Renal cortex interstitium (tissue), 11 donors: Measurements from ENCODE around the gene TTC39B. TPM values are rescaled to one million over a fixed set of nuclear protein-coding genes. Genes with fewer than 3 reads are reported as not detected.

Experiments used
- DNase-seq, 11 donors: peaks; one replicate each; pipeline ENCODE4 v3.0.0-alpha.2; 2013; ENCODE audit warnings: low read depth in 9 of 11, low spot score in 4 of 11; ENCODE audit errors: extremely low read depth in 1 of 11
- polyA plus RNA-seq, 3 donors: library from polyadenylated mRNA; unstranded; fragments of 120-200 nt; gene quantifications; one replicate each; pipeline ENCODE4 v1.2.1, GENCODE V29; 2013; ENCODE audit not compliant: insufficient read length in 3 of 3

The TTC39B gene
- polyA plus RNA-seq, 3 donors, result 6.6 to 9.0 (median 7.5) TPM

GRCh38 chr9:15115041-15115440 lies 192.0 kb downstream of the TTC39B start:
- DNase-seq, result no peak

Other genes starting within 250 kb of the TTC39B start
- 10 to 100 TPM; 39.1 to 52.1 (median 45.2) TPM for gene SNAPC3, start 115.7 kb upstream of the TTC39B start, polyA plus RNA-seq
- 100 to 1,000 TPM; 183 to 247 (median 197) TPM for gene PSIP1, start 203.8 kb upstream of the TTC39B start, polyA plus RNA-seq
- 1 to 10 TPM; 5.1 to 7.0 (median 6.0) TPM for gene CCDC171, start 245.8 kb upstream of the TTC39B start, polyA plus RNA-seq